Measurements from ENCODE around the gene AQP5.

- TF ChIP-seq, protein P1, sequence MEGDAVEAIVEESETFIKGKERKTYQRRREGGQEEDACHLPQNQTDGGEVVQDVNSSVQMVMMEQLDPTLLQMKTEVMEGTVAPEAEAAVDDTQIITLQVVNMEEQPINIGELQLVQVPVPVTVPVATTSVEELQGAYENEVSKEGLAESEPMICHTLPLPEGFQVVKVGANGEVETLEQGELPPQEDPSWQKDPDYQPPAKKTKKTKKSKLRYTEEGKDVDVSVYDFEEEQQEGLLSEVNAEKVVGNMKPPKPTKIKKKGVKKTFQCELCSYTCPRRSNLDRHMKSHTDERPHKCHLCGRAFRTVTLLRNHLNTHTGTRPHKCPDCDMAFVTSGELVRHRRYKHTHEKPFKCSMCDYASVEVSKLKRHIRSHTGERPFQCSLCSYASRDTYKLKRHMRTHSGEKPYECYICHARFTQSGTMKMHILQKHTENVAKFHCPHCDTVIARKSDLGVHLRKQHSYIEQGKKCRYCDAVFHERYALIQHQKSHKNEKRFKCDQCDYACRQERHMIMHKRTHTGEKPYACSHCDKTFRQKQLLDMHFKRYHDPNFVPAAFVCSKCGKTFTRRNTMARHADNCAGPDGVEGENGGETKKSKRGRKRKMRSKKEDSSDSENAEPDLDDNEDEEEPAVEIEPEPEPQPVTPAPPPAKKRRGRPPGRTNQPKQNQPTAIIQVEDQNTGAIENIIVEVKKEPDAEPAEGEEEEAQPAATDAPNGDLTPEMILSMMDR (conservative IDR thresholded peaks at IDR 0.05; ENCODE audit: low read depth, low read length) = no peak
- TF ChIP-seq EZH2phosphoT487 (IDR thresholded peaks at IDR 0.05; ENCODE audit: borderline replicate concordance, low read length) (no peak), EZH2 (IDR thresholded peaks at IDR 0.05; ENCODE audit: low read length, unreplicated experiment) (no peak)
These were observed 33.2 kb upstream of the AQP5 start for GRCh38 chr12:49928471-49928870.
